Frontal cortex (tissue), 4 donors: ENCODE results near the gene IL1B. TPM values are rescaled to one million over a fixed set of nuclear protein-coding genes. Genes with fewer than 3 reads are reported as not detected.

Source experiments
- DNase-seq, 2 donors: peaks; one replicate each; pipeline ENCODE4 v3.0.0; 2012; ENCODE audit warnings: low spot score in 2 of 2
- FAIRE-seq: peaks from 2 replicates; lab custom pipeline; 2012; peaks lifted over from hg19 to GRCh38; lab: Jason Lieb, UNC
- total RNA-seq: library from RNA; depleted of rRNA; stranded (reverse); fragments of >200 nt; gene quantifications from one replicate; pipeline ENCODE4 v1.2.3, GENCODE V29; 2014
- donor health status: control.
- donor health status: control.
- donor health status: control.

IL1B gene
- total RNA-seq, 1 donor from 2014 or later, result 0.41 TPM

DNA sequence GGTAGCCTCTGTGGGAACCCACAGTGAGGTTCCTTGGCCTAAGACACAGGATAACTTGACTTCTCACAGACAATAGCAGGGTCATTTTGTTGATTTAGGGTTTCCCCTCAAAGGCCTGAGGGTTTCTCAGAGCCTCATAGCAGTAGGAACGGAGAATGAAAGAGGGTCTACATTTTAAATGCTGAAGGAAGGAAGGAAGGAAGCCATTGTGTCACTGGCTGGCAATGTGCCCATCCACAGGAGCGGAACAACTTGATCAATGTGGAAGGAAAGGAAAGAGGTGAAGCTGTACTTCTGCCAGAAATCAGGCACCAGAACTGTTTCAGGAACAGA, 5.1 kb downstream of the IL1B start:
- DNase-seq (no peak), FAIRE-seq (no peak)

DNA sequence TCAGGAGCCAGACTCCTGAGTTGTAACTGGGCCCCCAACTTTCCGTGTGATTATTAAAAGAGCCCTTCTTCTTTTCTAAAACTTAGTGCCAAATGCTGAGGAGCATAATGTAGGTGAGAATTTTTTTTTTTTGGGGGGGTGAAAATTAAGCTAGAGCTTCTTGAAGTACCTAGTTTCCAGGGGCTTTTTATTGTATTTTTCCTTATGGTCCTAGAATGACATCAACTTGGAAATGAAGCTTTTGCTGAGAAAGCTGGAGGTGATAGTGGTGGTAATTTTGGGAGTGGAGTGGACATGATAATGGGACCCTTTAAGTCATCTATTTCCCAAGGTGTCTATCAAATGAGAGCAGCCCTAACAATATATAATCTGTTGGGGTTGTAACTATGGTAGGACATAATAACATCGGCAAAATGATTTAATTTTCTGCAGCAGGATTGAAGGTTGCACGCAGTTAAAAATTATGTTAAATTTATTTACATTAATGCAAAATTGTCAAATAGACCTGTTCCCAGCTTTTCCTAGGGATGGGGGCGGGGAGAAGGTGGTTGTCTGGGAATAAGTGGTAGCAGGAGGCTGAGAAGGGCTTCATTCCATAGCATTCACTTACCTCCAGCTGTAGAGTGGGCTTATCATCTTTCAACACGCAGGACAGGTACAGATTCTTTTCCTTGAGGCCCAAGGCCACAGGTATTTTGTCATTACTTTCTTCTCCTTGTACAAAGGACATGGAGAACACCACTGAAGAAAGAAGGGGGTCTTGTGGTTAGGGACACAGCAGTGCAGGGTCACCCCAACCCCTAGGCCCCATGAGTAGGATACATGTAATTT, 5.7 kb downstream of the IL1B start:
- no peak for DNase-seq
- no peak for FAIRE-seq

DNA sequence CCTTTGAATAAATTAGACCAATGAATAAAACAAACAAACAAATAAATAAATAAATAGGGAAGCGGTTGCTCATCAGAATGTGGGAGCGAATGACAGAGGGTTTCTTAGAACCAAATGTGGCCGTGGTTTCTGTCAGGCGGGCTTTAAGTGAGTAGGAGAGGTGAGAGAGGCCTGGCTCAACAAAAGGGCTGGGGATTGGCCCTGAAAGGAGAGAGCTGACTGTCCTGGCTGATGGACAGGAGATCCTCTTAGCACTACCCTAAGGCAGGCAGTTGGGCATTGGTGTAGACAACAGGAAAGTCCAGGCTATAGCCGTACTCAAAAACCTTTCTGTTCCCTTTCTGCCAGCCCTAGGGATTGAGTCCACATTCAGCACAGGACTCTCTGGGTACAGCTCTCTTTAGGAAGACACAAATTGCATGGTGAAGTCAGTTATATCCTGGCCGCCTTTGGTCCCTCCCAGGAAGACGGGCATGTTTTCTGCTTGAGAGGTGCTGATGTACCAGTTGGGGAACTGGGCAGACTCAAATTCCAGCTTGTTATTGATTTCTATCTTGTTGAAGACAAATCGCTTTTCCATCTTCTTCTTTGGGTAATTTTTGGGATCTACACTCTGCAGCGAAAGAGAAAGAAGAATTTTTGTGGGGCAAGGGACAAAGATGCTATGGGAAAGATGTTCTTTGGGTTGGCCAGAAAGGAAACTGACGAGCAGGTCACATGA, 6.5 kb downstream of the IL1B start:
- FAIRE-seq, result no peak

DNA sequence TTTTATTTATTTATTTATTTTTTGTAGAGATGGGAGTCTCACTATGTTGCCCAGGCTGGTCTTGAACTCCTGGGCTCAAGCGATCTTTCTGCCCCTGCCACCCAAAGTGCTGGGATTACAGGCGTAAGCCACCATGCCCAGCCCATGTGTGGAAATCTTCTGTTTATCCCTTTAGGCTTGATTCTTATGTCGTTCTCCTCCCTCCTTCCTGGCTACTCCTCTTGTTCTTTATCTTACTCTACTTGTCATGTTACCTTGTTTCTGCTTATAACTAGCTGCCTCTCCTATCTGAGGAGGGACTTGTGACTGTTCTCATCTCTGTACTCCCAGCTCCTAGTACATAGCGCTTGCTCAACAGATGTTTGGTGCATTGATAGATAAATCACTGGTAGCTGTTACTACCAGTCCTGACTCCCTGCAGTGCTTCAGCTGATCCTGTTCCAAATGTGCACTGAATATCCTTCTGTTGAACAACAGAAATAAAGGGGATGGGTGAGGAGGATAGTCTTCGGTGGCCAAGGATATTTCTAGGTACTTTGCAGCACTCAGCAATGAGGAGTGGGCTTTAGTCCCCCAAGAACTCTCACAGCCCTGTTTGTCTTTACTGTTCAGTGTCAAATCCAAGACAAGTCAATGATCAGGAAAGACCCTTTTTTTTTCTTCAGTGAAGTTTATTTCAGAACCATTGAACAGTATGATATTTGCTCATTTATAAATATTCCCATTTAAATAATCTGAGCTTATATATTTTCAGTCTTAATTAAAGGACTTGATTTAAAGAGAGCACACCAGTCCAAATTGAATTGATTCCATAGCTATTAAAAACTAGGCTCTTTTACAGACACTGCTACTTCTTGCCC, 7.2 kb downstream of the IL1B start:
- FAIRE-seq, result no peak
- no peak for DNase-seq

More for the DNA sequence above, 6.5 kb downstream of the IL1B start:
- no peak for DNase-seq

DNA sequence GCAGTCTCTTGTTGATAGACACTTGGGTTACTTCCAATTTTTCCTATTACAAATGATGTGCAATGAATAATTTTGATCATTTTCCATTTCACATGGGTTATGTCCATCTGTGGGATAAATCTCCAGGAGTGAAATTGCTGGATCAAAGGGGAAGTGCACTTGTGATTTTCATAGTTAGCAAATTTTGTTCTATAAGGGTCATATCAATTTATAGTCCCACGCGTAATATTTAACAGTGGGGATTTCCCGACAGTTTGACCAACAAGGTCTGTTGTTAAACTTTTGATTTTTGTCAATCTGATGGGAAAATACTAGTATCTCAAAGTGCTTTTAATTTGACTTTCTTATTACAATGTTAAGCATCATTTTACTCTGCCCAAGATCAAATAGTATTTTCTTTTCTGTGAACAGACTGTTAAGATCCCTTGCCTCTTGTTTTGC, 8.3 kb downstream of the IL1B start:
- DNase-seq (no peak), FAIRE-seq (no peak)

DNA sequence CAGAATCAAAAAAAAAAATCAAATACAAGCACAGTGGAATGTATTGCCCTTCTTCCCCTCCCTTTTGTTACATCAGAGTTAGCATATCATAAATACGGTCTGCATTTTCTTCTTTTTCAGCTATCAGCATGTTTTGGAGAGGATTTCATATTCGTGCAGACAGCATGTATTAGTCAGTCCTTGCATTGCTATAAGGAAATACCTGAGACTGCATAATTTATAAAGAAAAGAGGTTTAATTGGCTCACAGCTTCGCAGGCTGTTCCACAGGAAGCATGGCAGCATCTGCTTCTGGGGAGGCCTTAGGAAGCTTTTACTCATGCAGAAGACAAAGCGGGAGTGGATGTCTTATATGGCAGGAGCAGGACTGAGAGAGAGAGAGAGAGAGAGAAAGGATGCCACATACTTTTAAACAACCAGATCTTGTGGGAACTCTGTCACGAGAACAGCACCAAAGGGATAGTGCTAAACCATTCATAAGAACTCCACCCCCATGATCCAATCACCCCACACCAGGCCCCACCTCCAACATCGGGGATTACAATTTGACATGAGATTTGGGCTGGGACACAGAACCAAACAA, 8.9 kb downstream of the IL1B start:
- FAIRE-seq (no peak), DNase-seq (no peak)

DNA sequence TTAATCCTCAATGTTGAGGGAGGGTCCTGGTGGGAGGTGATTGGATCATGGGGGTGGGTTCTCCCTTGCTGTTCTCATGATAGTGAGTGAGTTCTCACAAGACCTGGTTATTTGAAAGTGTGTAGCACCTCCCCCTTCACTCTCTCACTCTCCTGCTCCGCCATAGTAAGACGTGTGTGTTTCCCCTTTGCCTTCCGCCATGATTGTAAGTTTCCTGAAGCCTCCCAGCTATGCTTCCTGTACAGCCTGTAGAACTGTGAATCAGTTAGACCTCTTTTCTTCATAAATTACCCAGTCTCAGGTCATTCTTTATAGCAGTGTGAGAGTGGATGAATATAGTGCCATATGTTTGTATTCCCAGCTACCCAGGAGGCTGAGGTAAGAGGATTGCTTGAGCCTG, 9.6 kb downstream of the IL1B start:
- FAIRE-seq, result no peak
- DNase-seq, result no peak

DNA sequence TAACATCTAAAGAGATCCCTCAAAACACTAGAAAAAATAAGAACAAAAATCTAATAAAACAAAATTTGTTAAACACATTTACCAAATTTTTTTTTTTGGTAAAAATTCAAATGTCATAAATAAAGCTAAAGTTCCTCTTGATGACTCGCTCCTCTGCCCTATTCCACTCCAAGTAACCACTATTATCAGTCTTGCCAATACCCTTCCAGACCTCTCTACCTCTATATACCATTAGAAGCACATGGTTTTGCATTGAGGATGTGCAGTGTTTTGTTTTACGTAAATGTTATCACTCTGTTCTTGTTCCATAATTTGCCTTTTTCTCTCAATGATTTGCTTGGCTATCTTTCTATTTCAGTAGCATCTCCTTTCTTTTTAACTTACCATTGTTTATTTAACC, 10.9 kb downstream of the IL1B start:
- DNase-seq, result no peak
- no peak for FAIRE-seq

DNA sequence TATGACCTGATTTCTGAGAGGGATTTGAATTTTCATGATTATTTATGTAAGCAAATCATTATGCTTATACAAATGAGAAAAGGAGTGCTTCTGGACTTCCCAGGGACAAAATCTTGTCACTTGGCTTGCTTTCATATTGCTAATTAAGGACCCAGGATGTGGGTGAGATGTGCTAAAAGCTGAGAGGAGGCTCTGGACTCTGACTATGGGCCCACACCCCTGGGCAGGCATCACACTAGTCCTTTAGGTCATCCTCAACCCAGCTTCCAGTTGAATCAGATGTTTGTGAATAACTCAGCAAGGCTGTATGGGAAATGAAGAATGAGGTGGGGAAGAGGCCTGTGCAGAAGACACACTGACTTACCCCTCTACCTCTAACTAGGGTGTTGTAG, 11.9 kb downstream of the IL1B start:
- FAIRE-seq (no peak), DNase-seq (no peak)

DNA sequence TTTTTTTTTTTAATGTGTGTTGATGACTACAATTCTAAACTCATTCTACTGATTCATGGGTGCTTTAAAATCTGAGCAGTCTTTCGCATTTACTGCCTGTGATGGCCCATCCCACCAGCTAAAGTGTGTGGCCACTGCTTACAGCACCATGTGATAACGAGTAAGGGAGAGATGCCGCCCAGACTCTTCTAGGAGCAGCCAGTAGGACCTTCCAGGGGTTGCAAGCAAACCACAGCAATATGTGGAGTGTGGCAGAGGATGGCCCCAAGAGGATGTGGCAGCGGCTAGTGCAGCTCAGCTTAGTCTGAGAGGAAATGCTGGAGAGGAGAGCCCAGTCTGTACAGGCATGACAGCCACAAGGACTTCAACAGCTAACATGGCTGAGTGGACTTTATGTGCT, 14.9 kb downstream of the IL1B start:
- no peak for DNase-seq
- FAIRE-seq, result no peak

DNA sequence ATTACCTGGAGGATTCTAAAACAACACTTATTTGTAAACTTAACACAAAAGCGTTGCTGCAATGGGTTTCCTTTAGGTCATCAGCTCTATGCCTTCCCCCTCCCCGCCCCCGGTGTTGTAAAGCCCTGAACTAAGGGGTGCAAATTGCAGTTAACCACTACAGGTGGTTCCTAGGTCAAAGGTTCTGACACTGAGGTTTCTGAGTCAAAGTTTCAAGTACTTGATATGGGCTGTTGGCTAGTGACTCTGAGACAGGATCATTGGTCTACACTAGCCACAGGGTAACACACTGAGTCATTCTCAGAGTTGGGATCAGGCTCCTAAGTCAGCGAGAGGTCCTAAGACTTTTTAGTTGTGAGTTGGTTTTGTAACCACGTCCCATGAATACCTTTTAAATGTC, 15.4 kb downstream of the IL1B start:
- no peak for FAIRE-seq

DNA sequence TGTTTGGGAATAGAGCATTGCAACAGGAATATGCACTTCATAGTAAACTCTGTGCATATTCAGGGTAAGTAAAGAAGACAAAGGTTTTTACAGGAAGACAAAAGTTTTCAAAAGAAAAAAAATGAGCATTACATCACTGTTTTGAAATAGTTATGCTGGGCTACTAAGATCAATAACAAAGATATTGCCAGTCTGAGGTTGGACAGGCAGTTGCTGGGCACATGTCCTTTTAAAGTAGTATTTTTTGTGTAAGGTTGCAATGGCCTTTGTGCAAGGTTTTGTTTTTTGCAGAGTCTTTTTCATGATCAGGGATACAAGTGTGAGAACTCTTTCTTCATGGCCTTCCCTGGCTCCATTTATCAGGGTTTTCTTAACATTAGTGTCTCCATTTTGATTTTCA, 16.2 kb downstream of the IL1B start:
- DNase-seq (no peak), FAIRE-seq (no peak)

More for the DNA sequence above, 15.4 kb downstream of the IL1B start:
- no peak for DNase-seq

DNA sequence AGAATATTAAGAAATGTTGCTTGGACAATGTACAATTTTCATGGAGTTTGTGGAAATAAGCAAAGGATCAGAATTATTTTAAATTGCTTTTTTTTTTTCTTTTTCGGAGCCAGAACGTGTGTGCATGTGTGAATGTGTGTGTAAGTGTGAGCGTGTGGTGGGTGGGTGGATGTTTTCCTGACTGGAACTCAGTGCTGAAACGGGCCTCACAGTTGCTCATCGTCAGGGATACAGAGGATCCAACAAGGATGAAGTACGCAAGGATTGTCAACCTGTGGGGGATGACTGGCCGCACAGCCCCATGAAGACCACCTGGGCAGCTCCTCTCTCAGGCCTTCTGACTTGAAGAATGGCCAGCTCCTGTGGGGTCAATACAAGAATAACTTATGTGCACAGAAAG, 17.5 kb downstream of the IL1B start:
- DNase-seq (no peak), FAIRE-seq (no peak)

DNA sequence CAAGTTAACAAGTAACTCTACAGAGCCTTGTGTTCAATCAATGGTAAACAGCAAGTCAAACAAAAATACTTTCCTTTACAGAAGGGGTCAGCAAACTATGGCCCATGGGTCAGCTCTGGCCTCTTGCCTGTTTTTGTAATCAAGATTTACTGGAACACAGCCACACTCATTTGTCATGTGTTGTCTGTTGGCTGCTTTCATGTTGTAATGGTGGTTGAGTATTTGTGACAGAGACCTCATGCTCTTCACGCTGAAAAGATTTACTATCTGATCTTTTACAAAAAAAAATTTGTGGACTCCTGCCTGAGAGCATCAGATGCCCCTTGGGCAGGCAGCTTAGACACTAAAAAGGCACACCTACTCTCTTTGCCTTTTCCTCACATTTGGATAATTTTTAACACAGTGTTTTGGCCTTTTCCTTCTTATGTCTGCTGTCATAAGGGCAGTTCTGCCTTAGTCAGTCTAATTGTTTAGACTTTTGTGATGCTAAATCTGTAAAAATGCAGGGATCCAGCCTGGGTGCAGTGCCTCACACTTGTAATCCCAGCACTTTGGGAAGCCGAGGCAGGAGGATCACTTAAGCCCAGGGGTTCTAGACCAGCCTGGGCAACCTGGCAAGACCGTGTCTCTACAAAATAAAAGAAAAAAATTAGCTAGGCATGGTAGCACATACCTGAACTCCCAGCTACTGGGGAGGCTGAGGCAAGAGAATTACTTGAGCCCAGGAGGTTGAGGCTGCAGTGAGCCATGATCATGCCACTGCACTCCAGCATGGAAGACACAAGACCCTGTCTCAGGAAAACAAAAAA, 18.3 kb downstream of the IL1B start:
- DNase-seq (no peak), FAIRE-seq (no peak)

DNA sequence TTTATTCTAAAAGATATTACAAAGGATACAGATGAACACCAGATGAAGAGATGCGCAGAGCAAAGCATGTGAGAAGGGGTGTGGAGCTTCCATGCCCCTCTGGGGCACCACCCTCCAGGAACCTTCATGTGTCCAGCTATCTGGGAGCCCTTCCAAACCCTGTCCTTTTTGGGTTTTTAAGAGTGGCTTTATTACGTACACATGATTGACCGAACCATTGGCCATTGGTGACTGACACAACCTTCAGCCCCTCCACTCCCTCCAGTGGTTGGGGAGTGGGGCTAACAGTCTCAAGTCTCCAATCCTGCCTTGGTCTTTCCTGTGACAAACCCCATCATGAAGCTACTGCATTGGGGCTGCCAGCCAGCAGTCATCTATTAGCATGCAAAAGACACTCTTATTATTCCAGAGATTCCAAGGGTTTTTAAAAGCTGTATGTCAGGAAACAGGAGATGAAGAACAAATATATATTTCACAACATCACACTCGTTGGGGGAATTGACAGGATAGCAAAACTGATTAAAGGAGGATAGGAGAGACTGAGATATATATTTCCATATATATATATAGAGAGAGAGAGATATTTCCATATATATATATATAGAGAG, 19.4 kb downstream of the IL1B start:
- FAIRE-seq (no peak), DNase-seq (no peak)

DNA sequence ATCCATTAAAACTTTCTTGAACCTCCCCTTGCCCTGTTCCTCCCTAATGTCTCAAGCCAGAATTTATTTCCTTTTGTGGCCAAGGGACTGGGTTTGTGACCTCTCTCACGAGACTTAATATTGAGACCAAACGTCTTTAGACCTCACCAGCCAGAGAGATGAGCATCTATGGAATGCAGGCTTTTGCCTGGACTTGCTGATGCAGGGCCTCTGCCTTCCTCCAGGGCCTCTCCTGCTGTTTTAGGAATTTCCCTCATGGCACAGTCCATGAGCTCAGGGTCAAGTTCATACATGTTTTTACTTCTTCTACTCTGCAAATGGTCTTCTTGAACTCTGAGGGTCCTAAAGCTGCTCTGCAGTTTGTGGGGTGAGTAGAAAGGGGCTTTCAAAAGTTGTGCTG, 22.3 kb downstream of the IL1B start:
- DNase-seq (no peak), FAIRE-seq (no peak)

DNA sequence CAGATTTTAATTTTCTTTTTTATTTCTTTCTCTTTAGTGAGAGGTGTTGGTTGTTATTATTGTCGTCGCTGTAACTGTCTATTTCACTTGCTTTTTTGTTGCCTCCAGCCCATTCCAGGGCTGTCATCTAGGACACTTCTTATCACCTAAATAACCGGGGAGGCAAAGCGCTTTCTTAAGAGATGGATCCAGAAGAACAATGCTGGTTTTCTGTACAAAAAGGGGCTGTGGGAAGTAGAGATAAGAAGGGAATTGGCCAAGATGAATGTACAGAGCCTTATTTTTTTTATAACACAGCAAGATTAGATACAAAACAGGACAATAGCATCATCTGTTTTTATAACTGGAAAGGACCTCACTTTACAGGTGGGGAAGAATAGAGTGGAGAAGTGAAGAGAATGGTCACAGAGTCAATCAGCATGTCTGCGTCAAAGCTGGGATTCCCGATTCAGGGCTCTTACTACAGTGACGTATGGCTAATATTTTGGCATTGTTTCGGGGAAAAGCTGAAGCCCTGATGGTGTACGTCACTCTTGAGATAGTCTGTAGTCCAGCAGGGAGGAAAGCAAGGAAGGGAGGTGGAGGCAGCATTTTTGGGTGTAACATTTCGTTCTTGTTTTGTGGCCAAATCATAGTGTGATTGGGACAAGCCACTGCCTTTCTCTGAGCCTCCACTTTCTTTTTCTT, 23.2 kb downstream of the IL1B start:
- DNase-seq (no peak), FAIRE-seq (no peak)
